Mammary epithelial cell (primary cell): ENCODE data around the gene SLC48A1.
"Not testable (repeated sequence)": the region's sequence is repeated elsewhere in the genome, so short reads cannot be mapped to it uniquely, and the experiment has no call there.

ENCODE experiments used
- EZH2 ChIP-seq: IDR thresholded peaks from 2 replicates; pipeline ENCODE4 v1.6.1; 2012; ENCODE audit warnings: low read length, inconsistent platforms, borderline replicate concordance
- TF ChIP-seq, protein P1 (sequence below), 2 donors: IDR thresholded peaks in 1 of 2; conservative IDR thresholded peaks in 1 of 2; 2 replicates each; pipeline ENCODE4 v1.5.1; 2011 to 2012; ENCODE audit warnings: inconsistent platforms in 2 of 2, low read length in 2 of 2, mild to moderate bottlenecking in 2 of 2, control low read depth in 1 of 2, low read depth in 1 of 2; ENCODE audit not compliant: insufficient read depth in 1 of 2; ENCODE audit errors: extremely low read depth in 1 of 2

DNA sequence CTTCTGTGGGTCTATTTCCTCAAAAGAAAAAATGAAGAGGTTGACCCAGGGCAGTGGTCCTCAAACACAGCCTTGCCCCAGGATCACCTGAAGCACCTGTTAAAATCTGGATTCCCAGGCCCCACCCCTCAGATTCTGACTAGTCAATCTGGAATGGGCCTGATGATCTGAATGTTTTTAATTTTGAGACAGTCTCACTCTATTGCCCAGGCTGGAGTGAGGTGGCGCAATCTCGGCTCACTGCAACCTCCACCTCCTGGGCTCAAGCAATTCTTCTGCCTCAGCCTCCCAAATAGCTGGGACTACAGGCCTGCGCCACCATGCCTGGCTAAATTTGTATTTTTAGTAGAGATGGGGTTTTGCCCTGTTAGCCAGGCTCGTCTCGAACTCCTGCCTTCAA, 42.4 kb downstream of the SLC48A1 start:
- TF ChIP-seq, protein P1, sequence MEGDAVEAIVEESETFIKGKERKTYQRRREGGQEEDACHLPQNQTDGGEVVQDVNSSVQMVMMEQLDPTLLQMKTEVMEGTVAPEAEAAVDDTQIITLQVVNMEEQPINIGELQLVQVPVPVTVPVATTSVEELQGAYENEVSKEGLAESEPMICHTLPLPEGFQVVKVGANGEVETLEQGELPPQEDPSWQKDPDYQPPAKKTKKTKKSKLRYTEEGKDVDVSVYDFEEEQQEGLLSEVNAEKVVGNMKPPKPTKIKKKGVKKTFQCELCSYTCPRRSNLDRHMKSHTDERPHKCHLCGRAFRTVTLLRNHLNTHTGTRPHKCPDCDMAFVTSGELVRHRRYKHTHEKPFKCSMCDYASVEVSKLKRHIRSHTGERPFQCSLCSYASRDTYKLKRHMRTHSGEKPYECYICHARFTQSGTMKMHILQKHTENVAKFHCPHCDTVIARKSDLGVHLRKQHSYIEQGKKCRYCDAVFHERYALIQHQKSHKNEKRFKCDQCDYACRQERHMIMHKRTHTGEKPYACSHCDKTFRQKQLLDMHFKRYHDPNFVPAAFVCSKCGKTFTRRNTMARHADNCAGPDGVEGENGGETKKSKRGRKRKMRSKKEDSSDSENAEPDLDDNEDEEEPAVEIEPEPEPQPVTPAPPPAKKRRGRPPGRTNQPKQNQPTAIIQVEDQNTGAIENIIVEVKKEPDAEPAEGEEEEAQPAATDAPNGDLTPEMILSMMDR (conservative IDR thresholded peaks at IDR 0.05 in 1 of 2, IDR thresholded peaks at IDR 0.05 in 1 of 2; ENCODE audit: extremely low read depth in 1 of 2, insufficient read depth in 1 of 2, low read depth in 1 of 2, low read length in 2 of 2), result not testable (repeated sequence)
- not testable (repeated sequence) for TF ChIP-seq EZH2
